ENCODE results near the gene LRCH1.

DNA sequence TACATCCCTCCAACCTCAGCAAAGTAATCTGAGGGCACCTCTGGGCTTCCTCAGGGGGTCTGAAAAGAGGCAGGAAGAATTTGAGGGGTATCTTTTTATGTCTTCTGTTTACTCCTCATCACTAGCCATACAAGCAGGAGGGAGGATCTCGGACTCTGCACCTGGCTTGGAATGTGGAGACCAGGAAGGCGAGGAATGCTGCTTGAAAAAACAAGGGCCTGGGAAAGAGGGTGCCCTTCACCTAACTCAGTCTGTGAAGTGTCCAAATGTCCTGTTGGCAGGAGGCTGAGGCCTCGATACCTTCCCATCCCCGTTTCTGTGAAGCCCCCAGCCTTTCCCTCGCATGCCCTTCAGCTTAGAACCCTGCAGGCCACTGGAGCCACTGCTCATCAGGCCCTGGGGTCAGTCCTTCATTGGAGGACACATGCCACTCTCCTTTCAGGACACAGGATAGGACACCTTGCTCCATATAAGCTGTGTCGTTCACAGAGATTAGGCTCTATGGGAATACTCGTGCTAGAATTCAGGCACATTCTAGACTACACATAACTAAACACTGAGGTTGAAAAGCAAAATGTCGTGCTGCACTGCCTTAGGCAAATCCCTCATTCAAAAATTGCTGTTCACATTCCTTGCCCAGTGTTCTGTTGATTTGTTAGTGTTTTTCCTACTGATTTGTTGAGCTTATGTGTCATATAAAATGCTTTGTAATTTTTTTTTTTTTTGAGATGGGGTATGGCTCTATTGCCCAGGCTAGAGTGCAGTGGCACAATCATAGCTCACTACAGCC, 194.3 kb downstream of the LRCH1 start:
- no peak for TF ChIP-seq POLR2AphosphoS5 (IDR thresholded peaks at IDR 0.05)
- no peak for TF ChIP-seq POLR2A (IDR thresholded peaks at IDR 0.05; ENCODE audit: low read depth)

All from esophagus muscularis mucosa (tissue), 2 donors.